Endothelial cell of umbilical vein (primary cell): ENCODE data around the gene SLF2. TPM values are rescaled to one million over a fixed set of nuclear protein-coding genes. Genes with fewer than 3 reads are reported as not detected.

ENCODE experiments used
- BruUV-seq: library from RNA; stranded (reverse); fragments of 400-500 nt; replicated peaks from 2 replicates; lab custom pipeline; 2021; lab: Mats Ljungman, UMichigan
- CTCF ChIA-PET: fragments of 300-600, 350-600 bp; sonication (Branson Sonifier 250); formaldehyde crosslinking; loops from one replicate; lab custom pipeline; 2021; ENCODE audit warnings: antibody characterized with exemption, inconsistent platforms; lab: Charles Lee
- POLR2A ChIA-PET: fragments of 300-600, 350-600 bp; sonication (Branson Sonifier 250); formaldehyde crosslinking; loops from one replicate; lab custom pipeline; 2021; ENCODE audit warnings: antibody characterized with exemption, inconsistent platforms; lab: Charles Lee
- DNase-seq: peaks from one replicate; pipeline ENCODE4 v3.0.0-alpha.2; 2011; ENCODE audit warnings: low read depth, low spot score
- FAIRE-seq: peaks from 2 replicates; lab custom pipeline; 2011; peaks lifted over from hg19 to GRCh38; lab: Jason Lieb, UNC
- H2AFZ ChIP-seq: 2 replicates; pipeline ENCODE4 v1.6.0; 2012; ENCODE audit warnings: low read depth, low read length, control low read depth, inconsistent platforms
- H3K27ac ChIP-seq: 2 replicates; pipeline ENCODE4 v1.5.1; 2011; ENCODE audit warnings: low read depth, mild to moderate bottlenecking, control low read depth, low read length, moderate library complexity; ENCODE audit not compliant: insufficient read depth
- H3K27me3 ChIP-seq, 2 experiments: 2 replicates each; pipeline versions ENCODE4 v1.6.0 to v1.6.1; 2011; ENCODE audit warnings: low read length in 2 of 2, mixed read lengths in 1 of 2; ENCODE audit not compliant: control insufficient read depth in 2 of 2, insufficient read depth in 2 of 2
- H3K36me3 ChIP-seq, 2 experiments: 2 replicates in 1 of 2; 3 replicates in 1 of 2; pipeline ENCODE4 v1.5.1; 2011; ENCODE audit warnings: low read length in 2 of 2, mild to moderate bottlenecking in 1 of 2, moderate library complexity in 1 of 2; ENCODE audit not compliant: control insufficient read depth in 2 of 2, insufficient read depth in 2 of 2; ENCODE audit errors: extremely low read depth in 1 of 2
- H3K4me1 ChIP-seq: 3 replicates; pipeline ENCODE4 v1.5.1; 2011; ENCODE audit warnings: mild to moderate bottlenecking, low read length; ENCODE audit not compliant: control insufficient read depth, insufficient read depth; ENCODE audit errors: extremely low read depth
- H3K4me2 ChIP-seq: 2 replicates; pipeline ENCODE4 v1.6.1; 2011; ENCODE audit warnings: low read length, control low read depth, mixed read lengths; ENCODE audit not compliant: insufficient read depth
- H3K4me3 ChIP-seq, 3 experiments: fragments of 200-600 bp in 1 of 3; sonication (generic), shearing (Covaris generic) in 1 of 3; replicated peaks in 1 of 3; 2 replicates each; pipeline ENCODE4 v1.5.1; 2011 to 2016; ENCODE audit warnings: control low read depth in 3 of 3, low read length in 3 of 3, mild to moderate bottlenecking in 2 of 3, inconsistent platforms in 1 of 3, low read depth in 1 of 3, moderate library complexity in 1 of 3; ENCODE audit not compliant: insufficient read depth in 1 of 3
- H3K79me2 ChIP-seq: 2 replicates; pipeline ENCODE4 v1.6.0; 2012; ENCODE audit warnings: low read length, inconsistent platforms; ENCODE audit not compliant: control insufficient read depth, insufficient read depth
- H3K9ac ChIP-seq: replicated peaks from 2 replicates; pipeline ENCODE3; 2011; ENCODE audit warnings: low read length, control low read depth; ENCODE audit not compliant: insufficient read depth; ENCODE audit errors: extremely low read depth
- H3K9me1 ChIP-seq: replicated peaks from 3 replicates; pipeline ENCODE4 v1.6.0; 2011; ENCODE audit warnings: mild to moderate bottlenecking, low read length; ENCODE audit not compliant: control insufficient read depth, insufficient read depth; ENCODE audit errors: extremely low read depth
- H3K9me3 ChIP-seq: replicated peaks from 2 replicates; pipeline ENCODE4 v1.5.1; 2012; ENCODE audit warnings: low read length, inconsistent platforms; ENCODE audit not compliant: control insufficient read depth, insufficient read depth
- H4K20me1 ChIP-seq: replicated peaks from 2 replicates; pipeline ENCODE3; 2011; ENCODE audit warnings: mild to moderate bottlenecking, low read length; ENCODE audit not compliant: control insufficient read depth, insufficient read depth; ENCODE audit errors: extremely low read depth
- EZH2 ChIP-seq: IDR thresholded peaks from 2 replicates; pipeline ENCODE4 v1.6.1; 2012; ENCODE audit warnings: borderline replicate concordance, low read depth, mild to moderate bottlenecking, moderate library complexity, low read length, inconsistent platforms; ENCODE audit not compliant: severe bottlenecking
- FOS ChIP-seq: IDR thresholded peaks from 2 replicates; pipeline ENCODE4 v1.6.1; 2011; ENCODE audit warnings: mild to moderate bottlenecking, low read length, moderate library complexity, borderline replicate concordance; ENCODE audit not compliant: insufficient read depth
- GATA2 ChIP-seq: IDR thresholded peaks from 2 replicates; pipeline ENCODE4 v1.7.0; 2011; ENCODE audit warnings: low read depth, mild to moderate bottlenecking, moderate library complexity, mixed read lengths, low read length; ENCODE audit not compliant: insufficient read length, insufficient read depth
- JUN ChIP-seq: IDR thresholded peaks from 2 replicates; pipeline ENCODE4 v1.6.1; 2011; ENCODE audit warnings: borderline replicate concordance, low read depth; ENCODE audit not compliant: insufficient read length, insufficient read depth
- MYC ChIP-seq: IDR thresholded peaks from one replicate; pipeline ENCODE4 v1.6.1; 2011; ENCODE audit warnings: mild to moderate bottlenecking, low read depth, low read length
- POLR2A ChIP-seq: IDR thresholded peaks from 2 replicates; pipeline ENCODE4 v1.6.1; 2012; ENCODE audit warnings: low read depth, mild to moderate bottlenecking, control low read depth, low read length
- POLR2AphosphoS5 ChIP-seq: IDR thresholded peaks from 2 replicates; pipeline ENCODE4 v1.6.1; 2012; ENCODE audit warnings: low read depth, mild to moderate bottlenecking, control low read depth, low read length, moderate library complexity; ENCODE audit not compliant: insufficient read depth
- dilution Hi-C: fragments of 300-500 bp; cut with MboI; formaldehyde crosslinking; loops from one replicate; pipeline ENCODE4 v1.15.0; 2019; ENCODE audit warnings: low sequenced_read_pairs; ENCODE audit not compliant: extremely low pct_ligation_motif_present
- intact Hi-C: fragments of 100-400 bp; cut with micrococcal nuclease; formaldehyde crosslinking; loops from one replicate; pipeline ENCODE4 v1.10.0; 2022
- polyA plus RNA-seq, 4 experiments: library from polyadenylated mRNA; depleted of rRNA in 3 of 4; stranded (reverse) in 3 of 4; unstranded in 1 of 4; fragments of >200 nt; gene quantifications; 2 replicates each; pipeline versions ENCODE4 v1.2.1 to v1.2.3, GENCODE V29; 2011 to 2012; ENCODE audit warnings: missing spikeins in 1 of 4
- total RNA-seq: library from RNA; stranded (reverse); gene quantifications from 2 replicates; pipeline ENCODE4 v1.2.3, GENCODE V29; 2021
- TF ChIP-seq, protein P1 (sequence below), 2 donors: IDR thresholded peaks; 1 replicate in 1 of 2; 2 replicates in 1 of 2; pipeline ENCODE4 v1.5.1; 2011; ENCODE audit warnings: low read length in 2 of 2, mild to moderate bottlenecking in 2 of 2, moderate library complexity in 2 of 2, control low read depth in 1 of 2, inconsistent platforms in 1 of 2, low read depth in 1 of 2; ENCODE audit not compliant: insufficient read depth in 1 of 2; ENCODE audit errors: extremely low read depth in 1 of 2
- TF ChIP-seq, protein P2 (sequence below): IDR thresholded peaks from 2 replicates; pipeline ENCODE4 v1.6.1; 2011; ENCODE audit not compliant: insufficient read depth, insufficient read length

SLF2 gene
- total and polyA plus RNA-seq, 2 donors (not counting 3 experiments of a cell fraction or from before 2014, with no cell fraction given) = 7.5 to 35.5 TPM

DNA sequence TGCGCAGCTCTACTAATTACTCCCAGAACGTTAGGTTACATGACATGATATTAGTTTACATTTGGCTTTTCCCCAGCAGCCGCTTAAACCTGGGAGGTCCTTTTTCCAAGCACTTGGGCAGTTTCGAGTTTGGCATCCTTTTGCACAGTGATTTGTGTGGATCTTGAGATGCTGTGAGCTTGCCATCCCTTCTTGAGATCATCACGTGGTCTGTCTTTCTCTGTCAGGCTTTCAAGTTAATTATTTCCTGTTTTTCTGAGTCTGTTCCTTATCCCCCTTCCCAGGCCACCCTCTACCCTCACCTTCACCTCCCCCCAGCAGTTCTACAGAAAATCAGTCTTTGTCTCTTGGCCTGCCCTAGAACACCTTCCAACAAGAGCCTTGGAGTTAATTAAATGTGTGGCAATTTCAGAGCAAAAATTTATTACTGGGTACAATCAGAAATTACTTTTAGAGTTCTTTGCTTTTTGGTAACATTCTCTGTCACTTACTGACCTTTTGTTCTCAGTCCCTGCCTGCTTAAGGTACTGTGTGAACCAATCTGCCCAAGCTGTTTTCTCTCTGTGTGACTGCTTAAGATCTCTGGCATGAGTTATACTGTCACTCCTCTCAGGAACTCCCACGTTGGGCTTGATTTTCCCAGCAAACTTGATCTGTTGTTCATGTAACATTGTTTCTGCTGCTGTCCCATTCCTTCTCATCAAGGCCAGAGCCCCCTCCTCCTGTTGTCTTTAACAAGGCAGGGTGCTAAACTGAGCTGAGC, 3.1 kb upstream of the SLF2 start:
- peaks cover 17% of the 10 kb centered on the region for H3K79me2 ChIP-seq
- peak overlapping the region; percentile 41 for H2AFZ ChIP-seq
- peaks cover 0 to 3% of the 10 kb centered on the region in 2 experiments for H3K27me3 ChIP-seq
- dilution Hi-C loops = no loop called here
- no peak overlapping the region for H3K4me3 ChIP-seq
- H4K20me1 ChIP-seq = peaks cover 4% of the 10 kb centered on the region
- DNase-seq (peak; percentile 40), FAIRE-seq (no peak)
- peaks cover 27% of the 10 kb centered on the region for H3K4me1 ChIP-seq
- ChIA-PET CTCF (interaction anchor here (1.0 to 1.5 kb wide), 3 partner anchors 14 to 31 kb away, joined by 3 to 4 read pairs (median 4); no protein-coding TSS in a partner anchor), POLR2A (no interaction called here)
- no peak overlapping the region for H3K9ac ChIP-seq
- peaks cover 0 to 2% of the 10 kb centered on the region in 2 experiments for H3K36me3 ChIP-seq
- intact Hi-C loops = loop anchor here (5.0 to 10.0 kb wide), 2 partner anchors 105 to 622 kb away; partner anchors contain the start of gene BLOC1S2
- no peaks in the 10 kb centered on the region for H3K9me1 ChIP-seq
- peak overlapping the region; percentile 14 for H3K4me2 ChIP-seq
- TF ChIP-seq JUN (no peak), POLR2A (no peak), FOS (no peak)
- H3K9me3 ChIP-seq = no peaks in the 10 kb centered on the region
- no TSS peak for BruUV-seq
- H3K27ac ChIP-seq = no peak overlapping the region

DNA sequence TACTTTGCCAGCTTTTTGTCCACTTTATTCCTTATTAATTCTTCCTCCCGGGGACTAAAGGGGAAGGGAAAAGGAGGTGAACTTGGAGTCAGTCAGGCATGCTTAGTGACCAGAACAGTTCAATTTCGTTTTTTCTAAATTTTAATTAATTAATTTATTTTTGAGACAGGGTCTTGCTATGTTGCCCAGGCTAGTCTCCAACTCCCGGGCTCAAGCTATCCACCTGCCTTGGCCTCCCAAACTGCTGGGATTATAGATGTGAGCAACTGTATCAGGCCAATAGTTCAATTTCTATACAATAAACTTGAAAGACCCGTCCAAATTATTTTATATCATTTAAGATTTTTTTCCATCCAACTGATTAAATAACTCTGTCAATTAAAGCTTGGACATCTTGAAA, 1.3 kb upstream of the SLF2 start:
- Histone ChIP-seq H3K27ac (no peak overlapping the region), H4K20me1 (peaks cover 4% of the 10 kb centered on the region), H3K4me2 (no peak overlapping the region), H3K9ac (no peak overlapping the region), H3K79me2 (peaks cover 25% of the 10 kb centered on the region), H3K9me1 (no peaks in the 10 kb centered on the region), H3K4me3 (no peak overlapping the region), H3K9me3 (no peaks in the 10 kb centered on the region), H3K36me3 (peaks cover 0 to 4% of the 10 kb centered on the region in 2 experiments), H2AFZ (no peak overlapping the region), H3K27me3 (no peaks in the 10 kb centered on the region), H3K4me1 (peaks cover 29% of the 10 kb centered on the region)
- POLR2A ChIA-PET = no interaction called here
- dilution Hi-C loops (no loop called here), intact Hi-C loops (loop anchor here (5.0 to 10.0 kb wide), 2 partner anchors 103 to 624 kb away; partner anchors contain the start of gene BLOC1S2)
- DNase-seq (no peak), FAIRE-seq (no peak)
- no TSS peak for BruUV-seq
- TF ChIP-seq JUN (no peak), EZH2 (no peak), FOS (no peak), POLR2A (no peak), MYC (no peak), POLR2AphosphoS5 (no peak), GATA2 (no peak)
- TF ChIP-seq, protein P1, sequence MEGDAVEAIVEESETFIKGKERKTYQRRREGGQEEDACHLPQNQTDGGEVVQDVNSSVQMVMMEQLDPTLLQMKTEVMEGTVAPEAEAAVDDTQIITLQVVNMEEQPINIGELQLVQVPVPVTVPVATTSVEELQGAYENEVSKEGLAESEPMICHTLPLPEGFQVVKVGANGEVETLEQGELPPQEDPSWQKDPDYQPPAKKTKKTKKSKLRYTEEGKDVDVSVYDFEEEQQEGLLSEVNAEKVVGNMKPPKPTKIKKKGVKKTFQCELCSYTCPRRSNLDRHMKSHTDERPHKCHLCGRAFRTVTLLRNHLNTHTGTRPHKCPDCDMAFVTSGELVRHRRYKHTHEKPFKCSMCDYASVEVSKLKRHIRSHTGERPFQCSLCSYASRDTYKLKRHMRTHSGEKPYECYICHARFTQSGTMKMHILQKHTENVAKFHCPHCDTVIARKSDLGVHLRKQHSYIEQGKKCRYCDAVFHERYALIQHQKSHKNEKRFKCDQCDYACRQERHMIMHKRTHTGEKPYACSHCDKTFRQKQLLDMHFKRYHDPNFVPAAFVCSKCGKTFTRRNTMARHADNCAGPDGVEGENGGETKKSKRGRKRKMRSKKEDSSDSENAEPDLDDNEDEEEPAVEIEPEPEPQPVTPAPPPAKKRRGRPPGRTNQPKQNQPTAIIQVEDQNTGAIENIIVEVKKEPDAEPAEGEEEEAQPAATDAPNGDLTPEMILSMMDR (IDR thresholded peaks at IDR 0.05; ENCODE audit: extremely low read depth in 1 of 2, insufficient read depth in 1 of 2, low read depth in 1 of 2, low read length in 2 of 2) = no peak
- TF ChIP-seq, protein P2, sequence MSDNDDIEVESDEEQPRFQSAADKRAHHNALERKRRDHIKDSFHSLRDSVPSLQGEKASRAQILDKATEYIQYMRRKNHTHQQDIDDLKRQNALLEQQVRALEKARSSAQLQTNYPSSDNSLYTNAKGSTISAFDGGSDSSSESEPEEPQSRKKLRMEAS = no peak
- CTCF ChIA-PET = interaction anchor here (1.3 to 1.7 kb wide), 3 partner anchors 14 to 33 kb away, joined by 3 to 8 read pairs (median 3); no protein-coding TSS in a partner anchor
